SK-N-SH (cell line): ENCODE results near the gene MCTP1. TPM values are rescaled to one million over a fixed set of nuclear protein-coding genes. Genes with fewer than 3 reads are reported as not detected.

Source experiments
- CTCF ChIA-PET: fragments of 300-600, 350-600 bp; formaldehyde crosslinking; extraction: SDS; loops from one replicate; lab custom pipeline; 2021; lab: Yijun Ruan, JAX
- POLR2A ChIA-PET: fragments of 350-600 bp; sonication (Branson Sonifier 250); formaldehyde crosslinking; extraction: SDS; loops from one replicate; lab custom pipeline; 2020; ENCODE audit warnings: antibody characterized with exemption, inconsistent platforms; lab: Yijun Ruan, JAX
- DNase-seq: peaks from one replicate; pipeline ENCODE4 v3.0.0; 2012
- H2AFZ ChIP-seq: fragments of 200-600 bp; sonication (generic); 2 replicates; pipeline ENCODE4 v1.8.1; 2016; ENCODE audit warnings: antibody characterized with exemption, mild to moderate bottlenecking, low read depth
- H3F3A ChIP-seq: fragments of 200-600 bp; sonication (generic); replicated peaks from 2 replicates; pipeline ENCODE3; 2016; ENCODE audit warnings: antibody characterized with exemption, mild to moderate bottlenecking; ENCODE audit not compliant: insufficient read depth
- H3K27ac ChIP-seq, 2 experiments: fragments of 200-500 bp in 1 of 2; fragments of 200-600 bp in 1 of 2; sonication (Bioruptor generic) in 1 of 2; sonication (generic), shearing (Covaris generic) in 1 of 2; 2 replicates each; pipeline versions ENCODE4 v1.5.1 to v1.6.1; 2014 to 2016; ENCODE audit warnings: low read depth in 2 of 2, inconsistent platforms in 1 of 2, low read length in 1 of 2, mild to moderate bottlenecking in 1 of 2, mixed read lengths in 1 of 2
- H3K27me3 ChIP-seq: fragments of 200-600 bp; sonication (generic), shearing (Covaris generic); 2 replicates; pipeline ENCODE4 v1.6.1; 2016; ENCODE audit warnings: mixed run types; ENCODE audit not compliant: insufficient read depth
- H3K36me3 ChIP-seq, 2 experiments: fragments of 200-500 bp in 1 of 2; fragments of 200-600 bp in 1 of 2; sonication (Bioruptor generic) in 1 of 2; sonication (generic) in 1 of 2; replicated peaks in 1 of 2; 2 replicates each; pipeline versions ENCODE3 to v1.5.1; 2014 to 2016; ENCODE audit warnings: low read length in 1 of 2, mild to moderate bottlenecking in 1 of 2; ENCODE audit not compliant: insufficient read depth in 2 of 2, control insufficient read depth in 1 of 2
- H3K4me1 ChIP-seq, 2 experiments: fragments of 200-500 bp in 1 of 2; fragments of 200-600 bp in 1 of 2; sonication (Bioruptor generic) in 1 of 2; sonication (generic), shearing (Covaris generic) in 1 of 2; 2 replicates each; pipeline versions ENCODE4 v1.5.1 to v1.6.1; 2014 to 2016; ENCODE audit warnings: low read depth in 1 of 2, low read length in 1 of 2, mixed run types in 1 of 2; ENCODE audit not compliant: insufficient read depth in 2 of 2, control insufficient read depth in 1 of 2
- H3K4me2 ChIP-seq: fragments of 200-600 bp; sonication (generic), shearing (Covaris generic); 2 replicates; pipeline ENCODE4 v1.6.1; 2017; ENCODE audit warnings: mixed run types
- H3K4me3 ChIP-seq, 2 experiments: fragments of 200-500 bp in 1 of 2; fragments of 200-600 bp in 1 of 2; sonication (Bioruptor generic) in 1 of 2; sonication (generic), shearing (Covaris generic) in 1 of 2; 2 replicates each; pipeline versions ENCODE4 v1.5.1 to v1.8.1; 2014 to 2016; ENCODE audit warnings: low read depth in 2 of 2, inconsistent platforms in 1 of 2, low read length in 1 of 2, mild to moderate bottlenecking in 1 of 2, mixed read lengths in 1 of 2, moderate library complexity in 1 of 2
- H3K79me2 ChIP-seq: fragments of 200-600 bp; sonication (generic); 2 replicates; pipeline ENCODE4 v1.8.1; 2017; ENCODE audit warnings: mild to moderate bottlenecking; ENCODE audit not compliant: insufficient read depth
- H3K9ac ChIP-seq: fragments of 200-600 bp; sonication (generic); 2 replicates; pipeline ENCODE4 v1.6.1; 2017; ENCODE audit warnings: mixed run types
- H3K9me2 ChIP-seq: fragments of 200-600 bp; sonication (generic); 2 replicates; pipeline ENCODE4 v1.6.1; 2017; ENCODE audit warnings: mixed run types
- H3K9me3 ChIP-seq: fragments of 200-600 bp; sonication (generic); 2 replicates; pipeline ENCODE4 v1.6.1; 2017; ENCODE audit warnings: mixed run types, mild to moderate bottlenecking, moderate library complexity
- H4K20me1 ChIP-seq: fragments of 200-600 bp; sonication (generic); 2 replicates; pipeline ENCODE4 v1.6.1; 2017; ENCODE audit warnings: mild to moderate bottlenecking, mixed run types; ENCODE audit not compliant: insufficient read depth
- CTCF ChIP-seq: fragments of 200-600 bp; sonication (generic); IDR thresholded peaks from 2 replicates; pipeline ENCODE4 v1.6.1; 2017; ENCODE audit warnings: antibody characterized with exemption, mild to moderate bottlenecking, moderate library complexity
- EP300 ChIP-seq, 2 experiments: IDR thresholded peaks; 2 replicates each; pipeline versions ENCODE4 v1.4.0 to v1.6.1; 2012; ENCODE audit warnings: borderline replicate concordance in 1 of 2, low read depth in 1 of 2, low read length in 1 of 2
- GATA2 ChIP-seq: sonication (generic); formaldehyde crosslinking; IDR thresholded peaks from 2 replicates; pipeline ENCODE4 v1.5.0; 2020; ENCODE audit warnings: mild to moderate bottlenecking, missing genetic modification reagents
- IRF3 ChIP-seq: fragments of 150-350 bp; IDR thresholded peaks from 2 replicates; pipeline ENCODE4 v1.6.1; 2016; ENCODE audit warnings: mild to moderate bottlenecking, low read depth, low read length
- PBX3 ChIP-seq: IDR thresholded peaks from 2 replicates; pipeline ENCODE4; 2012
- POLR2AphosphoS5 ChIP-seq: IDR thresholded peaks from 2 replicates; pipeline ENCODE4 v1.6.1; 2012; ENCODE audit warnings: low read depth, low read length
- RCOR1 ChIP-seq: fragments of 150-350 bp; IDR thresholded peaks from 2 replicates; pipeline ENCODE4 v1.6.1; 2017; ENCODE audit warnings: antibody characterized with exemption, low read length
- REST ChIP-seq: IDR thresholded peaks from 2 replicates; pipeline ENCODE4 v1.6.1; 2012; ENCODE audit warnings: mild to moderate bottlenecking, low read depth, low read length, moderate library complexity
- USF2 ChIP-seq: fragments of 150-350 bp; IDR thresholded peaks from 2 replicates; pipeline ENCODE4 v1.6.1; 2017; ENCODE audit warnings: antibody characterized with exemption, low read length, low read depth, borderline replicate concordance
- ZBTB33 ChIP-seq: IDR thresholded peaks from 2 replicates; pipeline ENCODE4 v1.4.0; 2012; ENCODE audit warnings: low read depth, borderline replicate concordance
- WGBS: methylation state at CpG from one replicate; pipeline ENCODE4 v1.1.6; 2017; ENCODE audit warnings: low lambda C conversion rate; 5-methylcytosine and 5-hydroxymethylcytosine counted together
- polyA plus RNA-seq, 3 experiments: library from polyadenylated mRNA; depleted of rRNA; stranded (reverse); fragments of >200 nt; gene quantifications; 2 replicates each; pipeline ENCODE4 v1.2.3, GENCODE V29; 2012

Gene MCTP1
- polyA plus RNA-seq, 1 of the 3 experiments (the other 2 are of a cell fraction): 0.53 TPM

- TF ChIP-seq USF2 (no peak), IRF3 (no peak)
Observed at GRCh38 chr5:94833851-94834250, 451.0 kb downstream of the MCTP1 start (continued).

GRCh38 chr5:94832685-94833084, 452.2 kb downstream of the MCTP1 start:
- ChIA-PET POLR2A (no interaction called here), CTCF (interaction anchor here (1.0 to 3.5 kb wide), 6 partner anchors 9 to 61 kb away, joined by 3 to 17 read pairs (median 4); no protein-coding TSS in a partner anchor)
- WGBS: 74% methylated on average over 4 of the region's 4 CpGs
- H3K27ac ChIP-seq: no peak overlapping the region
- H3K9ac ChIP-seq: no peak overlapping the region
- H3K79me2 ChIP-seq: no peaks in the 10 kb centered on the region
- H4K20me1 ChIP-seq: no peaks in the 10 kb centered on the region
- H3F3A ChIP-seq: no peaks in the 10 kb centered on the region
- no peak for DNase-seq
- H3K9me3 ChIP-seq: no peaks in the 10 kb centered on the region
- H3K27me3 ChIP-seq: no peaks in the 10 kb centered on the region
- no peak overlapping the region for H2AFZ ChIP-seq
- H3K4me2 ChIP-seq: no peak overlapping the region
- no peaks in the 10 kb centered on the region for H3K4me1 ChIP-seq
- no peaks in the 10 kb centered on the region for H3K36me3 ChIP-seq
- no peaks in the 10 kb centered on the region for H3K9me2 ChIP-seq
- no peak overlapping the region for H3K4me3 ChIP-seq
- TF ChIP-seq RCOR1 (no peak), GATA2 (CRISPR knock-in tag) (no peak), ZBTB33 (no peak), EP300 (IDR thresholded peaks at IDR 0.05; ENCODE audit: borderline replicate concordance in 1 of 2, low read depth in 1 of 2, low read length in 1 of 2) (no peak), PBX3 (no peak), CTCF (no peak), REST (no peak), POLR2AphosphoS5 (no peak)
